ENCODE data around the gene EAF2. TPM values are rescaled to one million over a fixed set of nuclear protein-coding genes. Genes with fewer than 3 reads are reported as not detected.

Gene EAF2
- total RNA-seq, 1 experiment from 2014 or later = 4.4 TPM

GRCh38 chr3:121819236-121819635 lies 15.8 kb upstream of the EAF2 start:
- ChIA-PET POLR2A (no interaction called here), RAD21 (ENCODE audit: low non-redundant PET in 1 of 2, low total read pairs in 2 of 2, uncharacterized antibody in 2 of 2, unreplicated experiment in 2 of 2) (no interaction called here), CTCF (no interaction called here)
- no peak for ATAC-seq
- no peak overlapping the region for H3K4me2 ChIP-seq (ENCODE audit: low read length)
- H3K9me3 ChIP-seq (ENCODE audit: control insufficient read depth in 1 of 2, insufficient read depth in 1 of 2, low read depth in 1 of 2, low read length in 2 of 2) = peaks cover 0 to 5% of the 10 kb centered on the region in 2 experiments; a peak in 2 of 4 replicates
- H4K20me1 ChIP-seq (ENCODE audit: insufficient read depth) = no peaks in the 10 kb centered on the region
- H3K4me1 ChIP-seq (ENCODE audit: control insufficient read depth in 1 of 2, insufficient read depth in 2 of 2, low read length in 2 of 2) = no peaks in the 10 kb centered on the region
- peaks cover 82% of the 10 kb centered on the region for H3K79me2 ChIP-seq (ENCODE audit: insufficient read depth, low read length)
- H3K9ac ChIP-seq (ENCODE audit: low read length) = no peak overlapping the region
- intact Hi-C loops (cut with micrococcal nuclease) = no loop called here
- H3K36me3 ChIP-seq (ENCODE audit: control insufficient read depth in 1 of 2, insufficient read depth in 2 of 2, low read length in 2 of 2) = peaks cover 11 to 38% of the 10 kb centered on the region in 2 experiments; a peak in 3 of 4 replicates
- BruUV-seq (replicated peaks) = no TSS peak
- TF ChIP-seq POLR2A (IDR thresholded peaks at IDR 0.05; ENCODE audit: borderline replicate concordance, extremely low read depth, insufficient read depth, insufficient read length) (no peak), FOSL1 (IDR thresholded peaks at IDR 0.05; ENCODE audit: low read depth) (no peak), RAD21 (IDR thresholded peaks at IDR 0.05; ENCODE audit: low read depth) (no peak), YY1 (IDR thresholded peaks at IDR 0.05; ENCODE audit: extremely low read depth, insufficient replicate concordance, low read depth, low read length) (no peak), POLR2AphosphoS5 (IDR thresholded peaks at IDR 0.05; ENCODE audit: low read depth, low read length) (no peak), CTCF (IDR thresholded peaks at IDR 0.05 in 2 of 3, conservative IDR thresholded peaks at IDR 0.05 in 1 of 3; ENCODE audit: borderline replicate concordance in 1 of 3, insufficient read depth in 1 of 3, low read depth in 2 of 3, low read length in 2 of 3) (no peak), JUND (IDR thresholded peaks at IDR 0.05) (no peak), ZBTB33 (IDR thresholded peaks at IDR 0.05; ENCODE audit: extremely low read depth, insufficient replicate concordance, low read length) (no peak), REST (IDR thresholded peaks at IDR 0.05; ENCODE audit: low read depth) (no peak), TCF7L2 (IDR thresholded peaks at IDR 0.05; ENCODE audit: borderline replicate concordance, extremely low read depth, insufficient read depth, insufficient read length) (no peak)
- H3K9me2 ChIP-seq (ENCODE audit: insufficient read depth) = no peaks in the 10 kb centered on the region
- no peak overlapping the region for H3K27ac ChIP-seq (ENCODE audit: low read depth, low read length)
- no peak overlapping the region for H2AFZ ChIP-seq (ENCODE audit: low read depth, low read length, poor library complexity, severe bottlenecking)
- no peaks in the 10 kb centered on the region for H3K27me3 ChIP-seq (ENCODE audit: insufficient read depth, low read length)
- H3K4me3 ChIP-seq (replicated peaks in 1 of 2; ENCODE audit: low read depth in 1 of 2, low read length in 2 of 2) = no peak overlapping the region
- DNase-seq (ENCODE audit: low read depth, low spot score) = no peak
